Fibroblast of lung (primary cell): ENCODE measurements around the gene C16orf74.

Experiments used
- CTCF ChIP-seq, 2 donors: IDR thresholded peaks in 1 of 2; conservative IDR thresholded peaks in 1 of 2; 1 replicate in 1 of 2; 2 replicates in 1 of 2; pipeline ENCODE4 v1.5.1; 2011 to 2012; ENCODE audit warnings: low read length in 2 of 2, control low read depth in 1 of 2, inconsistent platforms in 1 of 2, low read depth in 1 of 2, mild to moderate bottlenecking in 1 of 2
- EZH2 ChIP-seq: IDR thresholded peaks from 2 replicates; pipeline ENCODE4 v1.5.1; 2012; ENCODE audit warnings: low read length, control low read depth, mild to moderate bottlenecking; ENCODE audit errors: missing control alignments

GRCh38 chr16:85661740-85662481, 89.0 kb downstream of the C16orf74 start:
- no peak for TF ChIP-seq CTCF (conservative IDR thresholded peaks at IDR 0.05 in 1 of 2, IDR thresholded peaks at IDR 0.05 in 1 of 2; ENCODE audit: low read depth in 1 of 2, low read length in 2 of 2)
- TF ChIP-seq EZH2: no peak
